GM12801 (cell line): ENCODE measurements around the gene ABTB2.

Experiments
- TF ChIP-seq, protein P1 (sequence below): IDR thresholded peaks from one replicate; pipeline ENCODE4 v1.5.1; 2011; ENCODE audit warnings: control low read depth; ENCODE audit not compliant: insufficient read length; ENCODE audit errors: extremely low read depth

Gene ABTB2

GRCh38 chr11:34151916-34152845 lies 205.6 kb downstream of the ABTB2 start:
- TF ChIP-seq, protein P1, sequence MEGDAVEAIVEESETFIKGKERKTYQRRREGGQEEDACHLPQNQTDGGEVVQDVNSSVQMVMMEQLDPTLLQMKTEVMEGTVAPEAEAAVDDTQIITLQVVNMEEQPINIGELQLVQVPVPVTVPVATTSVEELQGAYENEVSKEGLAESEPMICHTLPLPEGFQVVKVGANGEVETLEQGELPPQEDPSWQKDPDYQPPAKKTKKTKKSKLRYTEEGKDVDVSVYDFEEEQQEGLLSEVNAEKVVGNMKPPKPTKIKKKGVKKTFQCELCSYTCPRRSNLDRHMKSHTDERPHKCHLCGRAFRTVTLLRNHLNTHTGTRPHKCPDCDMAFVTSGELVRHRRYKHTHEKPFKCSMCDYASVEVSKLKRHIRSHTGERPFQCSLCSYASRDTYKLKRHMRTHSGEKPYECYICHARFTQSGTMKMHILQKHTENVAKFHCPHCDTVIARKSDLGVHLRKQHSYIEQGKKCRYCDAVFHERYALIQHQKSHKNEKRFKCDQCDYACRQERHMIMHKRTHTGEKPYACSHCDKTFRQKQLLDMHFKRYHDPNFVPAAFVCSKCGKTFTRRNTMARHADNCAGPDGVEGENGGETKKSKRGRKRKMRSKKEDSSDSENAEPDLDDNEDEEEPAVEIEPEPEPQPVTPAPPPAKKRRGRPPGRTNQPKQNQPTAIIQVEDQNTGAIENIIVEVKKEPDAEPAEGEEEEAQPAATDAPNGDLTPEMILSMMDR = no peak

DNA sequence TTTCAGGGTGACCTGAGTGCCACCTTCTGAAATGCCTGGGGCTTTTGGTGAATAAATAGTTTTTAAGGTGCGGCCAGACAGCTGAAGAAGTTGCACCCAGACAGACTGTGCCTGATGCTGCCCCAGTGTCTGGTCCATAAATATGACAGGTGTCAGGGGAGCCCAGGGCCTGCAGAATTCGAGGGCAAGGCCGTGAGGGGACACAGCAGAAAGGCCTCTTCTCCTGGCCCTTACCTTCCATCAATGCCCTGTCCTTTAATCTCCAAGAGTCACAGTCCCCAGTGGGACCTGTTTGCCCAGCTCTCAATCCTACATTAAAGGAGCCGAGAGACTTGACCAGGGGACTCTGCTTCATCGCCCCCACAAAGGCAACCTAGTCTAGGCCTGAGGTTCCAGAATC lies 206.6 kb downstream of the ABTB2 start:
- TF ChIP-seq, protein P1 = no peak

- TF ChIP-seq, protein P1 = no peak
Observed at GRCh38 chr11:34150494-34151151, 207.2 kb downstream of the ABTB2 start.

GRCh38 chr11:34149786-34150185 lies 208.0 kb downstream of the ABTB2 start:
- TF ChIP-seq, protein P1 = no peak

DNA sequence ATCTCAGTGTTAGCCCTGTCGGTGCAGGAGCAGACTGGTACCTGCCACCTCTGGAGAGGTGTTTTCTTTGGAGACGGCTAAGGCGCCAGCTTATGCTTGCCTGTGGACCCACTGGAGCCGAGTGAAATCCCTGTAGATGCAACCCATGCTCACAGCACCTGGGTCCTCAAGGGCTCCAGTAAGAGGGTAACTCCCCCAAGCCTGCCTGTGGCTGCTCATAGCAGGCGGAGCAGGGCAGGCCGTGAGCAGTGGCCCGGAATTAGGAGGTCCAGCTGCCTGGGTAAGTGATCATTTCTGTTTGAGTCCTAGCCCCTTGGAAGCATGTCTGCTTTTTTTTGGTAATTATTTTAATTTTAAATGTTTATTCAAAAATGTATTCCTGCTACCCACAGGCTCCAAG lies 208.5 kb downstream of the ABTB2 start:
- TF ChIP-seq, protein P1 = no peak

GRCh38 chr11:34148504-34149165 lies 209.2 kb downstream of the ABTB2 start:
- TF ChIP-seq, protein P1 = no peak

- TF ChIP-seq, protein P1 = no peak
Observed at GRCh38 chr11:34147581-34147980, 210.2 kb downstream of the ABTB2 start.
